Lower leg skin (tissue), 3 donors: ENCODE measurements around the gene CFAP74.

Source experiments
- CTCF ChIP-seq, 3 donors: fragments of 450-650 bp; IDR thresholded peaks; one replicate each; pipeline ENCODE4 v1.5.1; 2016; ENCODE audit warnings: antibody characterized with exemption in 3 of 3, mild to moderate bottlenecking in 3 of 3, moderate library complexity in 2 of 3
- POLR2A ChIP-seq, 2 donors: fragments of 450-650 bp; IDR thresholded peaks; one replicate each; pipeline ENCODE4 v1.6.1; 2016 to 2017; ENCODE audit warnings: antibody characterized with exemption in 2 of 2, mild to moderate bottlenecking in 1 of 2, moderate library complexity in 1 of 2

- TF ChIP-seq CTCF (IDR thresholded peaks at IDR 0.05) (no peak), POLR2A (IDR thresholded peaks at IDR 0.05) (no peak)
Measured at GRCh38 chr1:1915911-1916840, 87.4 kb downstream of the CFAP74 start.
